Measurements from ENCODE around the gene RFTN1. TPM values are rescaled to one million over a fixed set of nuclear protein-coding genes. Genes with fewer than 3 reads are reported as not detected.

Gene RFTN1
- total RNA-seq, 1 donor from 2014 or later: 26.5 TPM

- intact Hi-C loops (cut with DNase I): loop anchor here (5.0 kb wide), 1 partner anchor 43 kb away; no protein-coding TSS in a partner anchor
- no peak for DNase-seq (ENCODE audit: low spot score)
Measured at GRCh38 chr3:16509721-16510619, 3.5 kb downstream of the RFTN1 start.

GRCh38 chr3:16508591-16508995, 4.9 kb downstream of the RFTN1 start:
- DNase-seq (ENCODE audit: low spot score): no peak
- intact Hi-C loops (cut with DNase I): no loop called here

- intact Hi-C loops (cut with DNase I): no loop called here
- no peak for DNase-seq (ENCODE audit: low spot score)
Measured at GRCh38 chr3:16508243-16508578, 5.3 kb downstream of the RFTN1 start.

- no peak for DNase-seq (ENCODE audit: low spot score)
- intact Hi-C loops (cut with DNase I): no loop called here
Measured at GRCh38 chr3:16507578-16508242, 5.8 kb downstream of the RFTN1 start.

GRCh38 chr3:16506884-16507577, 6.5 kb downstream of the RFTN1 start:
- no peak for DNase-seq (ENCODE audit: low spot score)
- intact Hi-C loops (cut with DNase I): no loop called here

- intact Hi-C loops (cut with DNase I): no loop called here
- no peak for DNase-seq (ENCODE audit: low spot score)
Measured at GRCh38 chr3:16506451-16506850, 7.0 kb downstream of the RFTN1 start.

GRCh38 chr3:16504692-16505091, 8.8 kb downstream of the RFTN1 start:
- intact Hi-C loops (cut with DNase I): no loop called here
- DNase-seq (ENCODE audit: low spot score): no peak

GRCh38 chr3:16504242-16504641, 9.3 kb downstream of the RFTN1 start:
- DNase-seq (ENCODE audit: low spot score): no peak
- intact Hi-C loops (cut with DNase I): no loop called here

- DNase-seq (ENCODE audit: low spot score): no peak
- intact Hi-C loops (cut with DNase I): no loop called here
Measured at GRCh38 chr3:16503191-16503776, 10.2 kb downstream of the RFTN1 start.

- intact Hi-C loops (cut with DNase I): no loop called here
- no peak for DNase-seq (ENCODE audit: low spot score)
Measured at GRCh38 chr3:16502347-16502908, 11.1 kb downstream of the RFTN1 start.

- no peak for DNase-seq (ENCODE audit: low spot score)
- intact Hi-C loops (cut with DNase I): no loop called here
Measured at GRCh38 chr3:16501376-16501775, 12.1 kb downstream of the RFTN1 start.

GRCh38 chr3:16500911-16501310, 12.6 kb downstream of the RFTN1 start:
- intact Hi-C loops (cut with DNase I): no loop called here
- no peak for DNase-seq (ENCODE audit: low spot score)

GRCh38 chr3:16500093-16500492, 13.4 kb downstream of the RFTN1 start:
- no peak for DNase-seq (ENCODE audit: low spot score)
- intact Hi-C loops (cut with DNase I): no loop called here

- intact Hi-C loops (cut with DNase I): no loop called here
- DNase-seq (ENCODE audit: low spot score): no peak
Measured at GRCh38 chr3:16499351-16499750, 14.1 kb downstream of the RFTN1 start.

GRCh38 chr3:16498130-16498890, 15.2 kb downstream of the RFTN1 start:
- no peak for DNase-seq (ENCODE audit: low spot score)
- intact Hi-C loops (cut with DNase I): no loop called here

- intact Hi-C loops (cut with DNase I): no loop called here
- DNase-seq (ENCODE audit: low spot score): no peak
Measured at GRCh38 chr3:16496408-16497222, 16.9 kb downstream of the RFTN1 start.

- intact Hi-C loops (cut with DNase I): no loop called here
- DNase-seq (ENCODE audit: low spot score): no peak
Measured at GRCh38 chr3:16496008-16496407, 17.5 kb downstream of the RFTN1 start.

GRCh38 chr3:16494814-16495431, 18.6 kb downstream of the RFTN1 start:
- intact Hi-C loops (cut with DNase I): no loop called here
- DNase-seq (ENCODE audit: low spot score): no peak

Measured in cardiac septum (tissue), 1 donor.